CD8-positive, alpha-beta memory T cell (primary cell): ENCODE results near the gene SUPT6H. TPM values are rescaled to one million over a fixed set of nuclear protein-coding genes. Genes with fewer than 3 reads are reported as not detected.

ENCODE experiments used
- CTCF ChIA-PET: fragments of 350-600 bp; sonication (Branson Sonifier 250); formaldehyde crosslinking; loops from one replicate; lab custom pipeline; 2021; ENCODE audit warnings: antibody characterized with exemption; lab: Charles Lee
- POLR2A ChIA-PET: fragments of 350-600 bp; sonication (Branson Sonifier 250); formaldehyde crosslinking; loops from one replicate; lab custom pipeline; 2021; ENCODE audit warnings: antibody characterized with exemption; lab: Charles Lee
- DNase-seq, 5 donors: peaks; one replicate each; pipeline versions ENCODE4 v3.0.0 to v3.0.0-alpha.2; 2020 to 2022; ENCODE audit warnings: mixed read lengths in 1 of 5
- H3K27ac ChIP-seq: one replicate; pipeline ENCODE4 v1.7.0; 2013; ENCODE audit warnings: low read depth, mild to moderate bottlenecking, low read length, moderate library complexity
- H3K27me3 ChIP-seq: 2 replicates; pipeline ENCODE4 v1.7.0; 2013; ENCODE audit warnings: low read length, mild to moderate bottlenecking; ENCODE audit not compliant: insufficient read depth, poor library complexity, severe bottlenecking
- H3K36me3 ChIP-seq: 2 replicates; pipeline ENCODE4 v1.7.0; 2013; ENCODE audit warnings: mild to moderate bottlenecking, low read length, moderate library complexity; ENCODE audit not compliant: insufficient read depth
- H3K4me1 ChIP-seq: 2 replicates; pipeline ENCODE4 v1.7.0; 2013; ENCODE audit warnings: mild to moderate bottlenecking, low read length, moderate library complexity; ENCODE audit not compliant: insufficient read depth
- H3K4me3 ChIP-seq: 2 replicates; pipeline ENCODE4 v1.7.0; 2013; ENCODE audit warnings: mild to moderate bottlenecking, low read length
- H3K9me3 ChIP-seq: 2 replicates; pipeline ENCODE4 v1.7.0; 2013; ENCODE audit warnings: mild to moderate bottlenecking, low read length
- H3K27ac Mint-ChIP-seq, 8 donors: one replicate each; pipeline ENCODE4 v1.8.0; 2020 to 2021; ENCODE audit warnings: mixed read lengths in 8 of 8, mild to moderate bottlenecking in 6 of 8, inconsistent platforms in 3 of 8, moderate library complexity in 3 of 8
- H3K27me3 Mint-ChIP-seq, 2 donors: one replicate each; pipeline ENCODE4 v1.8.0; 2020 to 2021; ENCODE audit warnings: mixed read lengths in 2 of 2, mild to moderate bottlenecking in 1 of 2, moderate library complexity in 1 of 2
- H3K36me3 Mint-ChIP-seq, 3 donors: one replicate each; pipeline ENCODE4 v1.8.0; 2020 to 2021; ENCODE audit warnings: mixed read lengths in 3 of 3, inconsistent platforms in 1 of 3, mild to moderate bottlenecking in 1 of 3
- H3K4me1 Mint-ChIP-seq, 3 donors: one replicate each; pipeline ENCODE4 v1.8.0; 2020 to 2021; ENCODE audit warnings: mixed read lengths in 3 of 3, inconsistent platforms in 1 of 3, mild to moderate bottlenecking in 1 of 3
- H3K4me3 Mint-ChIP-seq, 7 donors: one replicate each; pipeline ENCODE4 v1.8.0; 2020 to 2021; ENCODE audit warnings: mixed read lengths in 7 of 7, mild to moderate bottlenecking in 6 of 7, moderate library complexity in 4 of 7, inconsistent platforms in 2 of 7
- H3K9me3 Mint-ChIP-seq, 5 donors: one replicate each; pipeline ENCODE4 v1.8.0; 2020 to 2022; ENCODE audit warnings: mixed read lengths in 5 of 5, mild to moderate bottlenecking in 3 of 5, moderate library complexity in 2 of 5, inconsistent platforms in 1 of 5
- polyA plus RNA-seq: library from polyadenylated mRNA; unstranded; fragments of 300-500 nt; fragmentation: Illumina TruSeq; gene quantifications from one replicate; pipeline ENCODE4 v1.2.3, GENCODE V29; 2021
- total RNA-seq, 2 experiments: library from RNA; stranded (reverse); gene quantifications; one replicate each; pipeline ENCODE4 v1.2.3, GENCODE V29; 2021

Gene SUPT6H
- total and polyA plus RNA-seq, 3 experiments from 2014 or later, result 20.1 to 88.4 (median 80.0) TPM

- Mint-ChIP-seq H3K27me3 (no peaks in the 10 kb centered on the region), H3K4me1 (no peaks in the 10 kb centered on the region), H3K9me3 (no peaks in the 10 kb centered on the region), H3K4me3 (no peak overlapping the region), H3K36me3 (peaks cover 34 to 89% (median 34%) of the 10 kb centered on the region in 3 donors), H3K27ac (peak overlapping the region in 2 of 8 donors; percentile 9 to 44)
- no peak for DNase-seq
- ChIA-PET POLR2A (interaction anchor here (0.6 to 1.3 kb wide), 3 partner anchors 22 to 531 kb away, joined by 4 to 17 read pairs (median 9); partner anchors contain the start of gene PROCA1), CTCF (no interaction called here)
- H3K27me3 ChIP-seq, result no peaks in the 10 kb centered on the region
- H3K4me3 ChIP-seq, result no peak overlapping the region
- H3K9me3 ChIP-seq, result no peaks in the 10 kb centered on the region
- H3K4me1 ChIP-seq, result no peaks in the 10 kb centered on the region
- H3K27ac ChIP-seq, result no peak overlapping the region
- H3K36me3 ChIP-seq, result peaks cover 73% of the 10 kb centered on the region
These were observed 26.5 kb downstream of the SUPT6H start for GRCh38 chr17:28688481-28688880.

GRCh38 chr17:28689011-28689410 lies 27.0 kb downstream of the SUPT6H start:
- Mint-ChIP-seq H3K9me3 (no peaks in the 10 kb centered on the region), H3K4me1 (no peaks in the 10 kb centered on the region), H3K36me3 (peaks cover 33 to 90% (median 34%) of the 10 kb centered on the region in 3 donors), H3K4me3 (no peak overlapping the region), H3K27me3 (no peaks in the 10 kb centered on the region), H3K27ac (no peak overlapping the region)
- Histone ChIP-seq H3K36me3 (peaks cover 76% of the 10 kb centered on the region), H3K4me3 (no peak overlapping the region), H3K4me1 (no peaks in the 10 kb centered on the region), H3K9me3 (no peaks in the 10 kb centered on the region), H3K27ac (no peak overlapping the region), H3K27me3 (no peaks in the 10 kb centered on the region)
- no peak for DNase-seq
- POLR2A ChIA-PET, result interaction anchor here (1.3 kb wide), 1 partner anchor 22 kb away, joined by 9 read pairs; the partner anchor contains the start of gene PROCA1
- CTCF ChIA-PET, result no interaction called here

- H3K4me3 Mint-ChIP-seq, result no peak overlapping the region
- Histone ChIP-seq H3K36me3 (peaks cover 75% of the 10 kb centered on the region), H3K27me3 (no peaks in the 10 kb centered on the region), H3K4me1 (no peaks in the 10 kb centered on the region), H3K4me3 (no peak overlapping the region), H3K27ac (no peak overlapping the region), H3K9me3 (no peaks in the 10 kb centered on the region)
- ChIA-PET POLR2A (interaction anchor here (0.6 kb wide), 1 partner anchor 11 kb away, joined by 3 read pairs; no protein-coding TSS in a partner anchor), CTCF (interaction anchor here (0.6 kb wide), 1 partner anchor 17 kb away, joined by 3 read pairs; no protein-coding TSS in a partner anchor)
- H3K9me3 Mint-ChIP-seq, result no peaks in the 10 kb centered on the region
- peaks cover 12 to 91% (median 21%) of the 10 kb centered on the region in 3 donors for H3K36me3 Mint-ChIP-seq
- DNase-seq, result no peak
- H3K27me3 Mint-ChIP-seq, result no peaks in the 10 kb centered on the region
- H3K27ac Mint-ChIP-seq, result peak overlapping the region in 2 of 8 donors; percentile 35 to 46
- no peaks in the 10 kb centered on the region for H3K4me1 Mint-ChIP-seq
These were observed 31.9 kb downstream of the SUPT6H start for GRCh38 chr17:28693869-28694268.

- no peaks in the 10 kb centered on the region for H3K9me3 ChIP-seq
- H3K4me3 ChIP-seq, result no peak overlapping the region
- Mint-ChIP-seq H3K4me3 (no peak overlapping the region), H3K27me3 (no peaks in the 10 kb centered on the region), H3K36me3 (peaks cover 0 to 98% (median 15%) of the 10 kb centered on the region in 3 donors), H3K9me3 (peaks cover 0 to 2% (median 0%) of the 10 kb centered on the region in 5 donors), H3K27ac (peak overlapping the region in 1 of 8 donors; percentile 47), H3K4me1 (no peaks in the 10 kb centered on the region)
- ChIA-PET POLR2A (no interaction called here), CTCF (no interaction called here)
- H3K4me1 ChIP-seq, result no peaks in the 10 kb centered on the region
- DNase-seq, result no peak
- no peak overlapping the region for H3K27ac ChIP-seq
- no peaks in the 10 kb centered on the region for H3K27me3 ChIP-seq
- H3K36me3 ChIP-seq, result peaks cover 92% of the 10 kb centered on the region
These were observed 36.4 kb downstream of the SUPT6H start for GRCh38 chr17:28698253-28698941.

GRCh38 chr17:28700278-28700677 lies 38.3 kb downstream of the SUPT6H start:
- Mint-ChIP-seq H3K4me3 (no peak overlapping the region), H3K27me3 (no peaks in the 10 kb centered on the region), H3K36me3 (peaks cover 0 to 94% (median 14%) of the 10 kb centered on the region in 3 donors), H3K27ac (no peak overlapping the region), H3K4me1 (no peaks in the 10 kb centered on the region), H3K9me3 (peaks cover 0 to 2% (median 0%) of the 10 kb centered on the region in 5 donors)
- Histone ChIP-seq H3K9me3 (no peaks in the 10 kb centered on the region), H3K27ac (no peak overlapping the region), H3K27me3 (no peaks in the 10 kb centered on the region), H3K4me1 (no peaks in the 10 kb centered on the region), H3K36me3 (peaks cover 75% of the 10 kb centered on the region), H3K4me3 (no peak overlapping the region)
- DNase-seq, result no peak
- POLR2A ChIA-PET, result no interaction called here
- CTCF ChIA-PET, result interaction anchor here (0.9 kb wide), 1 partner anchor 27 kb away, joined by 3 read pairs; no protein-coding TSS in a partner anchor

GRCh38 chr17:28700830-28701492 lies 39.0 kb downstream of the SUPT6H start:
- H3K4me1 ChIP-seq, result no peaks in the 10 kb centered on the region
- H3K27ac ChIP-seq, result no peak overlapping the region
- H3K9me3 Mint-ChIP-seq, result peaks cover 0 to 2% (median 0%) of the 10 kb centered on the region in 5 donors
- H3K4me3 ChIP-seq, result no peak overlapping the region
- H3K36me3 ChIP-seq, result peaks cover 68% of the 10 kb centered on the region
- H3K4me3 Mint-ChIP-seq, result no peak overlapping the region
- ChIA-PET POLR2A (interaction anchor here (0.5 kb wide), 1 partner anchor 10 kb away, joined by 4 read pairs; the partner anchor contains the start of gene PROCA1), CTCF (interaction anchor here (0.9 kb wide), 1 partner anchor 26 kb away, joined by 3 read pairs; no protein-coding TSS in a partner anchor)
- peaks cover 0 to 90% (median 14%) of the 10 kb centered on the region in 3 donors for H3K36me3 Mint-ChIP-seq
- no peaks in the 10 kb centered on the region for H3K27me3 ChIP-seq
- no peaks in the 10 kb centered on the region for H3K4me1 Mint-ChIP-seq
- H3K27ac Mint-ChIP-seq, result peak overlapping the region in 1 of 8 donors; percentile 89
- no peak for DNase-seq
- H3K27me3 Mint-ChIP-seq, result no peaks in the 10 kb centered on the region
- H3K9me3 ChIP-seq, result no peaks in the 10 kb centered on the region

- Mint-ChIP-seq H3K27me3 (no peaks in the 10 kb centered on the region), H3K4me3 (no peak overlapping the region), H3K27ac (peak overlapping the region in 5 of 8 donors; percentile 17 to 89 (median 47)), H3K36me3 (peaks cover 0 to 79% (median 14%) of the 10 kb centered on the region in 3 donors), H3K4me1 (peaks cover 0 to 1% (median 1%) of the 10 kb centered on the region in 3 donors), H3K9me3 (peaks cover 0 to 2% (median 0%) of the 10 kb centered on the region in 5 donors)
- Histone ChIP-seq H3K4me1 (no peaks in the 10 kb centered on the region), H3K27ac (no peak overlapping the region), H3K27me3 (no peaks in the 10 kb centered on the region), H3K4me3 (no peak overlapping the region), H3K9me3 (no peaks in the 10 kb centered on the region), H3K36me3 (peaks cover 59% of the 10 kb centered on the region)
- no peak for DNase-seq
- POLR2A ChIA-PET, result no interaction called here
- CTCF ChIA-PET, result interaction anchor here (1.6 to 2.4 kb wide), 2 partner anchors 9 kb away, joined by 3 to 7 read pairs; partner anchors contain the start of gene PROCA1
These were observed 40.2 kb downstream of the SUPT6H start for GRCh38 chr17:28702026-28702751.
